Measurements from ENCODE around the gene COPS9.

The COPS9 gene

GRCh38 chr2:240132651-240132980 lies 3.5 kb downstream of the COPS9 start:
- no peak for DNase-seq

DNA sequence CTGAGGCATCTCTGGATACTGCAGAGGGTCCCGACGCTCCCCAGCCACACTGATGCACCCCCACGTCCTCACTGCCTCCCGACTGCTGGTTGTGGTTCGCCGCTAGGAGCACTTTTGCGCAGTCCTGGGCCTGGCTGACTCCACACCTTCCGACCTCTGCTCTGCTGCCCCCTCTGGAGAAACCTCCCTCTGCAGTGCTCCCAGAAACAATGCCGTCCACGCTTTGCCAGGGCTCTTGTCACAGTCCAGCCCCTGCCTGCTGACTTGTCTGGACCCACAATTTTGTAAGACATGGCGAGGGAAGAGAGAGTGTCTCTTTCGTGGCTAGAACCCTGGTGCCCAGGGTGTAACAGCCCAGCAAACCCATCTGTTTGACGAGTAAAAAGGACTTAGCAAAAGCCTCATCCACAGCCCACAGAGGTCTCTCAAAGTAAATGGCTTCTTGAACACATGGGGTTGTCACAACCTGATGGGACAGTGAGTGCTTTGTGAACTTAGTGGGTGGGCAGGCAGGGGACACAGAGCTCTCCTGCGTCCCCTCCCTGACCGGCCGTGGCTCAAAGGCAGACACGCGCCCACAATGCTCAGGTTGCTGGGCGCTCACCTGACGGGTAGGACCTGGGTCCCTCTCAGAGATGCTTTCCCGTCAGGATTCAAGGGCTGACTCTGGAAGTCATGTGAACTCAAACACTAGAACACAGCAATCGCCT lies 4.0 kb downstream of the COPS9 start:
- DNase-seq = no peak

GRCh38 chr2:240131296-240131695 lies 4.8 kb downstream of the COPS9 start:
- DNase-seq = no peak

GRCh38 chr2:240130393-240131195 lies 5.5 kb downstream of the COPS9 start:
- no peak for DNase-seq

DNA sequence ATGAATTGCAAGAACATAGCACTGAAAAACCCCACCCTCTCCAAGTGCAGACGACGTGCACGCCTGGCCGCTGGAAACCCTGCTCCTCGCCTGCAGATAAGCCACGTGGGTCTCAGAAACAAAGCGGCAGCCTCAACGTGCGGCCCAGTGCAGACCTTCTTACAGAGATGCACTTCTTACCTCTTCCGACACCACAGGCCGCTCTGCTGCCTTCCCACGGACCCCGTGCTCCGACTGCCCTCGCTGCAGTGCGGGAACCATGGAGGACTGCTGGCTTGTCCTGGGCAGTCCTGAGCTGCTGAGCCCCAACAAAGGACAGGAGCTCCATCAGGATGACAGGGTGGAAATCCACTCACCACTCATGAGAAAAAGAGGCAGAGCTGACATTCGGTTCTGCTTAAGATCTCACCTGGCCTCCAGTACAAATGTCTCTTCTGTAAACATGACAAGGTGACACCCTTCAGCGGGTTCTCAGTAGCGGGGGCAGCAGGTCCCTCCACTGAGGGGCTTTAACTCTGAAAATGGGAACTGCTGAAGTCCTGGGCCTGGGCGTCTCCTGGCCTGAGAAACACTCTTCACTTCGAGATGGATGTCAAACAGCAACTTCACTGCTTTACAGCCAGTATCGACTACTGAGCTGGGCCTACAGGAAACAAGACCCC lies 6.2 kb downstream of the COPS9 start:
- no peak for DNase-seq

GRCh38 chr2:240129311-240129710 lies 6.8 kb downstream of the COPS9 start:
- no peak for DNase-seq

- DNase-seq = no peak
These were observed 7.4 kb downstream of the COPS9 start for GRCh38 chr2:240128608-240129145.

GRCh38 chr2:240127911-240128607 lies 8.0 kb downstream of the COPS9 start:
- no peak for DNase-seq

- no peak for DNase-seq
These were observed 8.8 kb downstream of the COPS9 start for GRCh38 chr2:240127191-240127750.

DNA sequence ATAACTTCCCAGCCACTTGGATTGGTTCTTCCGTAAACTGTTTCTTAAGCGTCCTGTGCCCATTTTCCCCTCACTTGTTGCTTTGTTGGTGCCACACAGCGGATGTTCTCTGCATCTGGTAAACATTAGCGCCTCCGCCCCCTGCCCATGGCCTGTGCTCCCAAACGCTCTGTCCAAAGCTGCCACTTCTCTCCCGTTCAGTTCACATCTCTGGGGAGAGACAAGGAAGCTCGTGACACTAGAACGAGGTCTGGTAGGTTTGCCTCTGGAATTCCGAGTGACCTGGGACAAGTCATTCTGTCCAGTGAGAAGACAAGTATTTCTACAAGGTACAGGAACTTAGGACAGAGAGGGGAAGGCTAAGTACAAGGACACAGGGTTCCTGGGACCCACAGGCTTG lies 9.4 kb downstream of the COPS9 start:
- no peak for DNase-seq

DNA sequence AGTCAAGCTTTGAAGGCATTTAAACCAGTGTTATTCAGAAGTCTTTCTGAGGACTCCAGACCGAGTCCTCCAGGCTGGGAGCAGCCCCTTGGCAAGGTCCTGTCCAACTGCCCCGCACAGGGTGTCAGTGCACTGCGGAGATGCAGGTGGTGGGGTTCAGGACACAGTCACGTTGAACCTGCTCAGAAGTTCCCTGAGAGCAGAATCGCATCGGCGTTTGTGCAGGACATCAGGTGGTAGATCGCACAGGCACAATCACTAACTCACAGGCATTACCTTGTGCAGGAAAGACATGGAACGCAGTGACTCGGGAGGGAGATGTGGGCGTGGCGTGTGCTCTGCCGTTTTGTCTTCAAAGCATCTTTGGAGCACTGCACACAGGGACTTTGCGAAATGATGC lies 10.4 kb downstream of the COPS9 start:
- no peak for DNase-seq

- no peak for DNase-seq
These were observed 11.5 kb downstream of the COPS9 start for GRCh38 chr2:240124651-240125030.

- no peak for DNase-seq
These were observed 12.1 kb downstream of the COPS9 start for GRCh38 chr2:240123821-240124650.

DNA sequence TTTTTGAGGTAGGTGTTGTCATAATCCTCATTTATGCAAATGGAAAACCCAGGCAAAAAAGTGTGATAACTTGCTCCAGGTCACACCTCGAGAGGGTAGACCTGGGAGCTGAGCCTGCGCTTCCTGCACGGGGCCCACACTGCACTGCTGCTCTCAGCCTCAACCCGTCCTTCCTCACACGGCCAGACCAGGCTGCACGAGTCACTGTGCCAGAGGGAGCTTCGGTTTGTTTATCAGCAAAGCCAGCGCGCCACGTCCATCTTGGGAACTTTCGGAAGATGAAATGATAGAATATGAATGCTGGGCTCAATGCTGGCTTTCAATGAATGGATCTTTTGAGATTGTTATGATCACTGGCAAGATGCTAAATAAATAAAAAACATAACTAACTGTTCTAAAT lies 14.4 kb downstream of the COPS9 start:
- DNase-seq = no peak

DNA sequence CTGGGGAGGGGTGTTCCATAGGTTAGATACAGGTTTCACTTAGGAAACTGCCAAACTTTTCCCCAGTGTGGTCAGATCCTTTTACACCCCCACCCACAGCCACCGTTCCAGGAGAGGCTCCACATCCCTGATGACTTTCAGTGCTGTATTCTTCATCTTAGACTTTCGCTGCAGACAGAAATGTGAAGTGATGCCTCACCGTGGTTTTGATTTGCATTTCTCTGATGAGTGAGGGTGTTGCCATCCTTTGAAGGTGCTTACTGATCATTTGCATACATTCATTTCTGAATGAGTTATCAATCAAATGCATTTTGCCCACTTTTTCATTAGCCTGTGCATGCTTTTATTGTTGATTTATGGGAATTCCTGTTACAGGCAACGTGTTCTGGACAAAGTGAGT lies 14.9 kb downstream of the COPS9 start:
- DNase-seq = no peak

DNA sequence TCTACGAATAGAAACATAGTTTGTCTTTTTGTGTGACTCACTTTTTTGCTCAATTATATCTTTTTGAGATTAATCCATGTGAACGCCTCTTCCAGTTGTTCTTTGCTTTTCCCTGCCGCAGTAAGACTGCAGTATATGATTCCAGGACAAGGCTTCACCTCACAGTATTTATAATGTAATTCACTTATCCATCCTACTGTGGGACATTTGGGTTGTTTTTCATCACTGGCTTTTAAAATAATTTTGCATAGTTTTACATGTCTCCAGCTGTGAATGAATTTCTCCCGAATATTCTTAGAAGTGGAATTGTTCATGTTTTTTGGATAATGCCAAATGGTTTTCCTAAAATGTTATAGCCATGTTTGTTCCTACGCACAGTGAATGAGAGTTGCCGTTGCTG lies 21.9 kb downstream of the COPS9 start:
- DNase-seq = no peak

GRCh38 chr2:240112914-240113690 lies 23.0 kb downstream of the COPS9 start:
- no peak for DNase-seq

GRCh38 chr2:240111253-240111652 lies 24.9 kb downstream of the COPS9 start:
- peak; percentile 72 for DNase-seq

DNA sequence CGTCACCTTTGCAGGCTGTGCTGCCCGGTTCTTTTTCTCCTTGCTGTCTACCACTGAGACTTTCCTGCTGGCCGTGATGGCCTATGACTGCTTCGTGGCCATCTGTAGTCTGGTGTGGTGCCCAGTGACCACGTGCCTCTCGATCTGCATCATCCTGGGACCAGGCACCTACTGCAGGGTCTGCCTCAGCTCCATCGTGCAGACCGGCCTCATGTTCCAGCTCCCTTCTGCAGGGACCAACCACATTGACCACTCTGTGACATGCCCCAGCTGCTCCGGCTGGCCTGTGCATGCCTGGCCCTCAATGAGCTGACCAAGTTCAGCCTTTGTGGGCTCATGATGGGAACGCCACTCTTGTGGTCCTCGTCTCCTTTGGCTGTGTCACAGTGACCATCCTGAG lies 26.7 kb downstream of the COPS9 start:
- DNase-seq = no peak

GRCh38 chr2:240107477-240107796 lies 28.7 kb downstream of the COPS9 start:
- no peak for DNase-seq

GRCh38 chr2:240106765-240107476 lies 29.2 kb downstream of the COPS9 start:
- DNase-seq = no peak
